GM23338 (cell line): ENCODE results near the gene DNAL4.

Experiments
- CREB1 ChIP-seq: fragments of 250-450 bp; sonication (Bioruptor Pico); IDR thresholded peaks from 2 replicates; pipeline ENCODE4 v1.5.0; 2020; ENCODE audit warnings: low read depth, mild to moderate bottlenecking, moderate library complexity
- EZH2 ChIP-seq: fragments of 200-600 bp; sonication (generic); IDR thresholded peaks from one replicate; pipeline ENCODE4 v1.8.0; 2017; ENCODE audit warnings: antibody characterized with exemption, mild to moderate bottlenecking, low read depth; ENCODE audit not compliant: unreplicated experiment
- EZH2phosphoT487 ChIP-seq: fragments of 200-600 bp; sonication (generic); IDR thresholded peaks from one replicate; pipeline ENCODE4 v1.8.1; 2018; ENCODE audit warnings: antibody characterized with exemption; ENCODE audit not compliant: unreplicated experiment
- JUNB ChIP-seq: IDR thresholded peaks from one replicate; pipeline ENCODE4 v1.6.1; 2016; ENCODE audit warnings: antibody characterized with exemption; ENCODE audit not compliant: unreplicated experiment
- NANOG ChIP-seq: IDR thresholded peaks from 2 replicates; pipeline ENCODE4 v1.6.1; 2016; ENCODE audit warnings: antibody characterized with exemption, borderline replicate concordance
- POLR2AphosphoS5 ChIP-seq: IDR thresholded peaks from 2 replicates; pipeline ENCODE4 v1.6.1; 2016; ENCODE audit warnings: antibody characterized with exemption, low read depth
- STAT1 ChIP-seq: IDR thresholded peaks from one replicate; pipeline ENCODE4 v1.6.1; 2016; ENCODE audit warnings: antibody characterized with exemption; ENCODE audit not compliant: unreplicated experiment
- ZNF331 ChIP-seq: fragments of 250-450 bp; sonication (Bioruptor Pico); IDR thresholded peaks from 2 replicates; pipeline ENCODE4 v1.5.0; 2020; ENCODE audit warnings: low read depth, mild to moderate bottlenecking, moderate library complexity
- TF ChIP-seq, protein P1 (sequence below), 2 experiments: fragments of 200-600 bp in 1 of 2; sonication (generic) in 1 of 2; conservative IDR thresholded peaks; 2 replicates each; pipeline versions ENCODE4 v1.5.1 to v1.6.1; 2016 to 2017; ENCODE audit warnings: antibody characterized with exemption in 2 of 2, low read depth in 2 of 2, mild to moderate bottlenecking in 2 of 2, moderate library complexity in 1 of 2
- TF ChIP-seq, protein P2 (sequence below): IDR thresholded peaks from one replicate; pipeline ENCODE4 v1.6.1; 2018; ENCODE audit warnings: antibody characterized with exemption; ENCODE audit not compliant: unreplicated experiment
- TF ChIP-seq, protein P3 (sequence below): fragments of 250-450 bp; sonication (Bioruptor Pico); IDR thresholded peaks from 2 replicates; pipeline ENCODE4 v1.5.0; 2020; ENCODE audit warnings: mild to moderate bottlenecking, moderate library complexity
- TF ChIP-seq, protein P4 (sequence below): IDR thresholded peaks from 2 replicates; pipeline ENCODE4 v1.6.1; 2016; ENCODE audit warnings: antibody characterized with exemption

DNA sequence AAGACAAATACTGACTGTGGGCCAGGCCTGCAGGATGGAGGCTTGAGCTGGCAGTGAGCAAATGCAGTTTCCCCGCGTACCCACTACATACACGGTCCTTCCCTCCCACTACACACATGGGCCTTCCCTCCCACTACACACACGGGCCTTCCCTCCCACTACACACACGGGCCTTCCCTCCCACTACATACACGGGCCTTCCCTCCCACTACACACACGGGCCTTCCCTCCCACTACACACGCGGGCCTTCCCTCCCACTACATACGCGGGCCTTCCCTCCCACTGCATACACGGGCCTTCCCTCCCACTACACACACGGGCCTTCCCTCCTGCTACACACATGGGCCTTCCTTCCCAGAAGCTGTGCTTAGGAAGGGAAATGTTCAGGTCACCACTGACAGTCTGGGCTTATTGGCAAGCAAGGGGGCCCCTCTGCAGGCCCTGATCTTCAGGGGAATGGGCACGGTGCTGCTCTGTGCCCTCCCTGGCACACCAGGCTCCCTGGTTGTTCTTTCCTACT is 10.8 kb downstream of the DNAL4 start:
- TF ChIP-seq, protein P1, sequence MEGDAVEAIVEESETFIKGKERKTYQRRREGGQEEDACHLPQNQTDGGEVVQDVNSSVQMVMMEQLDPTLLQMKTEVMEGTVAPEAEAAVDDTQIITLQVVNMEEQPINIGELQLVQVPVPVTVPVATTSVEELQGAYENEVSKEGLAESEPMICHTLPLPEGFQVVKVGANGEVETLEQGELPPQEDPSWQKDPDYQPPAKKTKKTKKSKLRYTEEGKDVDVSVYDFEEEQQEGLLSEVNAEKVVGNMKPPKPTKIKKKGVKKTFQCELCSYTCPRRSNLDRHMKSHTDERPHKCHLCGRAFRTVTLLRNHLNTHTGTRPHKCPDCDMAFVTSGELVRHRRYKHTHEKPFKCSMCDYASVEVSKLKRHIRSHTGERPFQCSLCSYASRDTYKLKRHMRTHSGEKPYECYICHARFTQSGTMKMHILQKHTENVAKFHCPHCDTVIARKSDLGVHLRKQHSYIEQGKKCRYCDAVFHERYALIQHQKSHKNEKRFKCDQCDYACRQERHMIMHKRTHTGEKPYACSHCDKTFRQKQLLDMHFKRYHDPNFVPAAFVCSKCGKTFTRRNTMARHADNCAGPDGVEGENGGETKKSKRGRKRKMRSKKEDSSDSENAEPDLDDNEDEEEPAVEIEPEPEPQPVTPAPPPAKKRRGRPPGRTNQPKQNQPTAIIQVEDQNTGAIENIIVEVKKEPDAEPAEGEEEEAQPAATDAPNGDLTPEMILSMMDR (conservative IDR thresholded peaks at IDR 0.05; ENCODE audit: low read depth in 2 of 2): no peak
- TF ChIP-seq NANOG (no peak), EZH2phosphoT487 (no peak), EZH2 (no peak), POLR2AphosphoS5 (no peak), ZNF331 (CRISPR knock-in tag) (no peak), CREB1 (CRISPR knock-in tag) (no peak), STAT1 (no peak), JUNB (no peak)
- TF ChIP-seq, protein P2, sequence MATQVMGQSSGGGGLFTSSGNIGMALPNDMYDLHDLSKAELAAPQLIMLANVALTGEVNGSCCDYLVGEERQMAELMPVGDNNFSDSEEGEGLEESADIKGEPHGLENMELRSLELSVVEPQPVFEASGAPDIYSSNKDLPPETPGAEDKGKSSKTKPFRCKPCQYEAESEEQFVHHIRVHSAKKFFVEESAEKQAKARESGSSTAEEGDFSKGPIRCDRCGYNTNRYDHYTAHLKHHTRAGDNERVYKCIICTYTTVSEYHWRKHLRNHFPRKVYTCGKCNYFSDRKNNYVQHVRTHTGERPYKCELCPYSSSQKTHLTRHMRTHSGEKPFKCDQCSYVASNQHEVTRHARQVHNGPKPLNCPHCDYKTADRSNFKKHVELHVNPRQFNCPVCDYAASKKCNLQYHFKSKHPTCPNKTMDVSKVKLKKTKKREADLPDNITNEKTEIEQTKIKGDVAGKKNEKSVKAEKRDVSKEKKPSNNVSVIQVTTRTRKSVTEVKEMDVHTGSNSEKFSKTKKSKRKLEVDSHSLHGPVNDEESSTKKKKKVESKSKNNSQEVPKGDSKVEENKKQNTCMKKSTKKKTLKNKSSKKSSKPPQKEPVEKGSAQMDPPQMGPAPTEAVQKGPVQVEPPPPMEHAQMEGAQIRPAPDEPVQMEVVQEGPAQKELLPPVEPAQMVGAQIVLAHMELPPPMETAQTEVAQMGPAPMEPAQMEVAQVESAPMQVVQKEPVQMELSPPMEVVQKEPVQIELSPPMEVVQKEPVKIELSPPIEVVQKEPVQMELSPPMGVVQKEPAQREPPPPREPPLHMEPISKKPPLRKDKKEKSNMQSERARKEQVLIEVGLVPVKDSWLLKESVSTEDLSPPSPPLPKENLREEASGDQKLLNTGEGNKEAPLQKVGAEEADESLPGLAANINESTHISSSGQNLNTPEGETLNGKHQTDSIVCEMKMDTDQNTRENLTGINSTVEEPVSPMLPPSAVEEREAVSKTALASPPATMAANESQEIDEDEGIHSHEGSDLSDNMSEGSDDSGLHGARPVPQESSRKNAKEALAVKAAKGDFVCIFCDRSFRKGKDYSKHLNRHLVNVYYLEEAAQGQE: no peak
- TF ChIP-seq, protein P3, sequence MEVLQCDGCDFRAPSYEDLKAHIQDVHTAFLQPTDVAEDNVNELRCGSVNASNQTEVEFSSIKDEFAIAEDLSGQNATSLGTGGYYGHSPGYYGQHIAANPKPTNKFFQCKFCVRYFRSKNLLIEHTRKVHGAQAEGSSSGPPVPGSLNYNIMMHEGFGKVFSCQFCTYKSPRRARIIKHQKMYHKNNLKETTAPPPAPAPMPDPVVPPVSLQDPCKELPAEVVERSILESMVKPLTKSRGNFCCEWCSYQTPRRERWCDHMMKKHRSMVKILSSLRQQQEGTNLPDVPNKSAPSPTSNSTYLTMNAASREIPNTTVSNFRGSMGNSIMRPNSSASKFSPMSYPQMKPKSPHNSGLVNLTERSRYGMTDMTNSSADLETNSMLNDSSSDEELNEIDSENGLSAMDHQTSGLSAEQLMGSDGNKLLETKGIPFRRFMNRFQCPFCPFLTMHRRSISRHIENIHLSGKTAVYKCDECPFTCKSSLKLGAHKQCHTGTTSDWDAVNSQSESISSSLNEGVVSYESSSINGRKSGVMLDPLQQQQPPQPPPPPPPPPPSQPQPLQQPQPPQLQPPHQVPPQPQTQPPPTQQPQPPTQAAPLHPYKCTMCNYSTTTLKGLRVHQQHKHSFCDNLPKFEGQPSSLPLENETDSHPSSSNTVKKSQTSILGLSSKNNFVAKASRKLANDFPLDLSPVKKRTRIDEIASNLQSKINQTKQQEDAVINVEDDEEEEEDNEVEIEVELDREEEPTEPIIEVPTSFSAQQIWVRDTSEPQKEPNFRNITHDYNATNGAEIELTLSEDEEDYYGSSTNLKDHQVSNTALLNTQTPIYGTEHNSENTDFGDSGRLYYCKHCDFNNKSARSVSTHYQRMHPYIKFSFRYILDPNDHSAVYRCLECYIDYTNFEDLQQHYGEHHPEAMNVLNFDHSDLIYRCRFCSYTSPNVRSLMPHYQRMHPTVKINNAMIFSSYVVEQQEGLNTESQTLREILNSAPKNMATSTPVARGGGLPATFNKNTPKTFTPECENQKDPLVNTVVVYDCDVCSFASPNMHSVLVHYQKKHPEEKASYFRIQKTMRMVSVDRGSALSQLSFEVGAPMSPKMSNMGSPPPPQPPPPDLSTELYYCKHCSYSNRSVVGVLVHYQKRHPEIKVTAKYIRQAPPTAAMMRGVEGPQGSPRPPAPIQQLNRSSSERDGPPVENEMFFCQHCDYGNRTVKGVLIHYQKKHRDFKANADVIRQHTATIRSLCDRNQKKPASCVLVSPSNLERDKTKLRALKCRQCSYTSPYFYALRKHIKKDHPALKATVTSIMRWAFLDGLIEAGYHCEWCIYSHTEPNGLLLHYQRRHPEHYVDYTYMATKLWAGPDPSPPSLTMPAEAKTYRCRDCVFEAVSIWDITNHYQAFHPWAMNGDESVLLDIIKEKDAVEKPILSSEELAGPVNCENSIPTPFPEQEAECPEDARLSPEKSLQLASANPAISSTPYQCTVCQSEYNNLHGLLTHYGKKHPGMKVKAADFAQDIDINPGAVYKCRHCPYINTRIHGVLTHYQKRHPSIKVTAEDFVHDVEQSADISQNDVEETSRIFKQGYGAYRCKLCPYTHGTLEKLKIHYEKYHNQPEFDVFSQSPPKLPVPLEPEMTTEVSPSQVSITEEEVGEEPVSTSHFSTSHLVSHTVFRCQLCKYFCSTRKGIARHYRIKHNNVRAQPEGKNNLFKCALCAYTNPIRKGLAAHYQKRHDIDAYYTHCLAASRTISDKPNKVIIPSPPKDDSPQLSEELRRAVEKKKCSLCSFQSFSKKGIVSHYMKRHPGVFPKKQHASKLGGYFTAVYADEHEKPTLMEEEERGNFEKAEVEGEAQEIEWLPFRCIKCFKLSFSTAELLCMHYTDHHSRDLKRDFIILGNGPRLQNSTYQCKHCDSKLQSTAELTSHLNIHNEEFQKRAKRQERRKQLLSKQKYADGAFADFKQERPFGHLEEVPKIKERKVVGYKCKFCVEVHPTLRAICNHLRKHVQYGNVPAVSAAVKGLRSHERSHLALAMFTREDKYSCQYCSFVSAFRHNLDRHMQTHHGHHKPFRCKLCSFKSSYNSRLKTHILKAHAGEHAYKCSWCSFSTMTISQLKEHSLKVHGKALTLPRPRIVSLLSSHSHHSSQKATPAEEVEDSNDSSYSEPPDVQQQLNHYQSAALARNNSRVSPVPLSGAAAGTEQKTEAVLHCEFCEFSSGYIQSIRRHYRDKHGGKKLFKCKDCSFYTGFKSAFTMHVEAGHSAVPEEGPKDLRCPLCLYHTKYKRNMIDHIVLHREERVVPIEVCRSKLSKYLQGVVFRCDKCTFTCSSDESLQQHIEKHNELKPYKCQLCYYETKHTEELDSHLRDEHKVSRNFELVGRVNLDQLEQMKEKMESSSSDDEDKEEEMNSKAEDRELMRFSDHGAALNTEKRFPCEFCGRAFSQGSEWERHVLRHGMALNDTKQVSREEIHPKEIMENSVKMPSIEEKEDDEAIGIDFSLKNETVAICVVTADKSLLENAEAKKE (CRISPR knock-in tag): no peak
- TF ChIP-seq, protein P4, sequence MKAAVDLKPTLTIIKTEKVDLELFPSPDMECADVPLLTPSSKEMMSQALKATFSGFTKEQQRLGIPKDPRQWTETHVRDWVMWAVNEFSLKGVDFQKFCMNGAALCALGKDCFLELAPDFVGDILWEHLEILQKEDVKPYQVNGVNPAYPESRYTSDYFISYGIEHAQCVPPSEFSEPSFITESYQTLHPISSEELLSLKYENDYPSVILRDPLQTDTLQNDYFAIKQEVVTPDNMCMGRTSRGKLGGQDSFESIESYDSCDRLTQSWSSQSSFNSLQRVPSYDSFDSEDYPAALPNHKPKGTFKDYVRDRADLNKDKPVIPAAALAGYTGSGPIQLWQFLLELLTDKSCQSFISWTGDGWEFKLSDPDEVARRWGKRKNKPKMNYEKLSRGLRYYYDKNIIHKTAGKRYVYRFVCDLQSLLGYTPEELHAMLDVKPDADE: no peak
